GM18868 (cell line): Measurements from ENCODE around the gene HCST.

ENCODE experiments used
- ATAC-seq: cut with Tn5 transposase; IDR thresholded peaks from one replicate; pipeline ENCODE4 v1.9.1; 2021; ENCODE audit warnings: mild to moderate bottlenecking, moderate library complexity; ENCODE audit not compliant: unreplicated experiment

Gene HCST

GRCh38 chr19:35935911-35936737 is 33.8 kb downstream of the HCST start, which contains the start of gene LRFN3:
Gene LRFN3, plus strand, starts transcription at chr19:35936374. Its CDS starts 3,052 bp downstream, at chr19:35939426.
- no peak for ATAC-seq

DNA sequence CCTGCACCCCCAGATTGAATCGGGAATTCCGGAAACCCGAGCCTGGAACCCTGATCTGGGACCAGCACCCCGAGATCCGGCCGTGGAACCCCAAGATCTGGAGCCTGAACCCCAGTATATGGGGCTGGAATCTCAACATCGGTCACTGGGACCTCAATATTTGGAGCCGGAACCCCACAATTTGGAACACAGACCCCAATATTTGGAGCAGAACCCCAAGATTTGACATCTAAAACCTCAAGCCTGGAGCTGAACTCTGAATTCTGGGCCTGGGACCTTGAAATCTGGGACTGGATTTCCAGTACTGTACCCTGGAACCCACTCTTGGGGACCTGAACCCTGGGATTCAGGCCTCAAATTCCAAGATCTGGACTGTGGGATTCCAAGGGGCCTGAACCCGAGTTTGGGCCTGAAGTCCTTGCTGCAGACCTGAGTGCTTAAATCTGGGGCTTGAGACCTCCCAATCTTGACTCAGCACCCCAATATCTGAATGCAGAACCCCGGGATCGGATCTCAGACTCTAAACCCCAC is 34.5 kb downstream of the HCST start:
- no peak for ATAC-seq

GRCh38 chr19:35937345-35938281 is 35.3 kb downstream of the HCST start:
- no peak for ATAC-seq

- no peak for ATAC-seq
These were observed 36.2 kb downstream of the HCST start for GRCh38 chr19:35938282-35939224.

DNA sequence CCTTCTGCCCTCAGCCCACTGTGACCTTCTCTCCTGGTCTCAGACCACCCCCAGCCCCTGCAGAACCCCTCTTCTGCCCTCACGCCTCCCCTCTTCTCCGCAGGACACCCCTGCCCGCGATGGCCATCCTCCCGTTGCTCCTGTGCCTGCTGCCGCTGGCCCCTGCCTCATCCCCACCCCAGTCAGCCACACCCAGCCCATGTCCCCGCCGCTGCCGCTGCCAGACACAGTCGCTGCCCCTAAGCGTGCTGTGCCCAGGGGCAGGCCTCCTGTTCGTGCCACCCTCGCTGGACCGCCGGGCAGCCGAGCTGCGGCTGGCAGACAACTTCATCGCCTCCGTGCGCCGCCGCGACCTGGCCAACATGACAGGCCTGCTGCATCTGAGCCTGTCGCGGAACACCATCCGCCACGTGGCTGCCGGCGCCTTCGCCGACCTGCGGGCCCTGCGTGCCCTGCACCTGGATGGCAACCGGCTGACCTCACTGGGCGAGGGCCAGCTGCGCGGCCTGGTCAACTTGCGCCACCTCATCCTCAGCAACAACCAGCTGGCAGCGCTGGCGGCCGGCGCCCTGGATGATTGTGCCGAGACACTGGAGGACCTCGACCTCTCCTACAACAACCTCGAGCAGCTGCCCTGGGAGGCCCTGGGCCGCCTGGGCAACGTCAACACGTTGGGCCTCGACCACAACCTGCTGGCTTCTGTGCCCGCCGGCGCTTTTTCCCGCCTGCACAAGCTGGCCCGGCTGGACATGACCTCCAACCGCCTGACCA is 37.2 kb downstream of the HCST start:
- ATAC-seq = no peak

DNA sequence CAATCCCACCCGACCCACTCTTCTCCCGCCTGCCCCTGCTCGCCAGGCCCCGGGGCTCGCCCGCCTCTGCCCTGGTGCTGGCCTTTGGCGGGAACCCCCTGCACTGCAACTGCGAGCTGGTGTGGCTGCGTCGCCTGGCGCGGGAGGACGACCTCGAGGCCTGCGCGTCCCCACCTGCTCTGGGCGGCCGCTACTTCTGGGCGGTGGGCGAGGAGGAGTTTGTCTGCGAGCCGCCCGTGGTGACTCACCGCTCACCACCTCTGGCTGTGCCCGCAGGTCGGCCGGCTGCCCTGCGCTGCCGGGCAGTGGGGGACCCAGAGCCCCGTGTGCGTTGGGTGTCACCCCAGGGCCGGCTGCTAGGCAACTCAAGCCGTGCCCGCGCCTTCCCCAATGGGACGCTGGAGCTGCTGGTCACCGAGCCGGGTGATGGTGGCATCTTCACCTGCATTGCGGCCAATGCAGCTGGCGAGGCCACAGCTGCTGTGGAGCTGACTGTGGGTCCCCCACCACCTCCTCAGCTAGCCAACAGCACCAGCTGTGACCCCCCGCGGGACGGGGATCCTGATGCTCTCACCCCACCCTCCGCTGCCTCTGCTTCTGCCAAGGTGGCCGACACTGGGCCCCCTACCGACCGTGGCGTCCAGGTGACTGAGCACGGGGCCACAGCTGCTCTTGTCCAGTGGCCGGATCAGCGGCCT is 37.9 kb downstream of the HCST start:
- no peak for ATAC-seq

DNA sequence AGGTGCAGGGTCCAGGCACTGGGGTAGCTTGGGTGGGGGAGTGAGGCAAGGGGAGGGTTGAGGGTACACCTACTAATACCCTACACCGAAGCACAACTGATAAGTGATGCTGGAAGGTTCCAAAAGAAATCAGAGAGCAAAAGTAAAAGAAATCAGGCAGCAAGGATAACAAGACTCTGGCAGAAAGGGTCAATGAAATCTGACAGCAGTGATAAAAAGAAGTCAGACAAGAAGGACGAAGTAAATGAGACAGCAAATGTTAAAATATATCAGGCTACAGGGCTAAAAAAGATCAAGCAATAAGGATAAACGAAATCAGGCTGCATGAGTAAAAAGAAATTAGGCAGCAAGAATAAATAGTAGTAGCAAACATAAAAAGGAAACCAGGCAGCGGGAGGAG is 38.5 kb downstream of the HCST start:
- no peak for ATAC-seq

DNA sequence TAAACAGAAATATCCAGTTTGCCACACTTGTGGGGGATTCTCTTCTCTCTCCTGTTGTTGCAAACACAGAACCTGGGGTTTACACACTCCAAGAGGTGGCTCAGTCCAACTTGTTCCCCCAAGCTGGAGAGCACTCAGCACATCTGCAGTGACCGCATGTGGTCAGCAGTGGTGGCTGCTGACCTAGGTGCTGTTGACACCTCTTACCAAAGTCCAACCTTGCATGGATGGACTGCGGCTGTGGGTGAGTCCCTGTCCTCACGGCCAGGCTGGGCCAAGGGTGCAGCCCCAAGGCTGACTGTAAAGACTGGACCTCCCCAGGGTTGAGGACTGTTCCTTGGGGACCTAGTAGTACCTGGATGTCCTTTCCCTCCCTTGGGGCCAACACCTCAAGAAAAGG is 39.9 kb downstream of the HCST start:
- no peak for ATAC-seq

GRCh38 chr19:35943321-35944301 is 41.3 kb downstream of the HCST start:
- ATAC-seq = no peak

DNA sequence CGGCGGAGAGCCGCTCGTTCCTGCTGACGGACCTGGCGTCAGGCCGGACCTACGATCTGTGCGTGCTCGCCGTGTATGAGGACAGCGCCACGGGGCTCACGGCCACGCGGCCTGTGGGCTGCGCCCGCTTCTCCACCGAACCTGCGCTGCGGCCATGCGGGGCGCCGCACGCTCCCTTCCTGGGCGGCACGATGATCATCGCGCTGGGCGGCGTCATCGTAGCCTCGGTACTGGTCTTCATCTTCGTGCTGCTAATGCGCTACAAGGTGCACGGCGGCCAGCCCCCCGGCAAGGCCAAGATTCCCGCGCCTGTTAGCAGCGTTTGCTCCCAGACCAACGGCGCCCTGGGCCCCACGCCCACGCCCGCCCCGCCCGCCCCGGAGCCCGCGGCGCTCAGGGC is 42.2 kb downstream of the HCST start:
- no peak for ATAC-seq

GRCh38 chr19:35945121-35945790 is 42.9 kb downstream of the HCST start:
- ATAC-seq = no peak

DNA sequence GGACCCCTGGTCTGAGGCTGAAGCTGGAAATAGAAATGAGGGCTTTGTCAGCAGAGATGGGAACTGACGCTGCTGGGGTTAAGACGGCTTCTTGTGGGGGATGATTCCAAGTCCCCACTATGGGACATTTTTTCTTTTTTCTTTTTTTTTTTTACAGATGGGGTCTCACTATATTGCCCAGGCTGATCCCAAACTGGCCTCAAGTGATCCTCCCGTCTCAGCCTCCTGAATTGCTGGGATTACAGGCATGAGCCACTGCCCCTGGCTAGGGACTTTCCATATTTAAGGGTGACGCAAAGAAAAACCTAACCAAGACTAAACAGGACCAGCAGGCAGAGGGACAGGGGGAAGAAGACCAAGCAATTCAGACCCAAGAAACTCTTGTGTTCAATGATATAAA is 43.9 kb downstream of the HCST start:
- ATAC-seq = no peak

GRCh38 chr19:35949131-35949530 is 46.8 kb downstream of the HCST start:
- no peak for ATAC-seq
